Gastrocnemius medialis (tissue), 4 donors: ENCODE measurements around the gene MTR.

ENCODE experiments used
- POLR2A ChIP-seq, 2 donors: fragments of 450-650 bp; IDR thresholded peaks; one replicate each; pipeline ENCODE4 v1.6.1; 2017; ENCODE audit warnings: antibody characterized with exemption in 2 of 2, mild to moderate bottlenecking in 2 of 2, moderate library complexity in 2 of 2
- TF ChIP-seq, protein P1 (sequence below), 5 experiments: fragments of 450-650 bp in 3 of 5; fragments of 200-600 bp in 2 of 5; sonication (generic) in 2 of 5; IDR thresholded peaks in 4 of 5; conservative IDR thresholded peaks in 1 of 5; 1 replicate in 4 of 5; 2 replicates in 1 of 5; pipeline ENCODE4 v1.5.1; 2016 to 2019; ENCODE audit warnings: antibody characterized with exemption in 5 of 5, mild to moderate bottlenecking in 3 of 5, moderate library complexity in 3 of 5

DNA sequence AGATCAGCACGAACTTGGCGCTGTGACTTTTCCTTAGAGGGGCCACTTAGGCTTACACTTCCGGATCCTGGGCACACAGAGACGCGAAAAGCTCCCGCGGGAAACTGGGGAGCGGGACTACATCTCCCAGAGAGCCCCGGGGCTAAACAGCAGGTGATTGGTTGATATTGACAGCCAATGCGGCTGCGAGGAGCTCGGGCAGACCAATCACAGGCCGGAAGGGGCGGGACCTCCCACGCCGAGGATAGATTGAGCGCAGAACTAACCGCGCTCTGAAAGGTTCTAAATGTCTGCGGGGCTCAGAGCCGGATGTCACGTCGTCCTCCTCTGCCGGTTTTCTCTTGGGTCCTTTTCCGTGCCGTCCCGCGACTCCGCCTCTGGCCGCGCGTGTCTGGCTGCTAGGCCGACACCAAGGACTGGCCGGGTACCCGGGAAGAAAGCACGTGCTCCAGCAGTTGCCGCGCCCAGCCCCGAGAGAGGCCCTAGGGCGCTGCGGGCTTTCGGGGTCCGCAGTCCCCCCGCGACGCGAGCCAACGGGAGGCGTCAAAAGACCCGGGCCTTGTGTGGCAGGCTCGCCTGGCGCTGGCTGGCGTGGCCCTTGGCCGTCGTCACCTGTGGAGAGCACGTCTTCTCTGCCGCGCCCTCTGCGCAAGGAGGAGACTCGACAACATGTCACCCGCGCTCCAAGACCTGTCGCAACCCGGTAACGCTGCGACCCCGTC is at the start of gene MTR:
- TF ChIP-seq, protein P1, sequence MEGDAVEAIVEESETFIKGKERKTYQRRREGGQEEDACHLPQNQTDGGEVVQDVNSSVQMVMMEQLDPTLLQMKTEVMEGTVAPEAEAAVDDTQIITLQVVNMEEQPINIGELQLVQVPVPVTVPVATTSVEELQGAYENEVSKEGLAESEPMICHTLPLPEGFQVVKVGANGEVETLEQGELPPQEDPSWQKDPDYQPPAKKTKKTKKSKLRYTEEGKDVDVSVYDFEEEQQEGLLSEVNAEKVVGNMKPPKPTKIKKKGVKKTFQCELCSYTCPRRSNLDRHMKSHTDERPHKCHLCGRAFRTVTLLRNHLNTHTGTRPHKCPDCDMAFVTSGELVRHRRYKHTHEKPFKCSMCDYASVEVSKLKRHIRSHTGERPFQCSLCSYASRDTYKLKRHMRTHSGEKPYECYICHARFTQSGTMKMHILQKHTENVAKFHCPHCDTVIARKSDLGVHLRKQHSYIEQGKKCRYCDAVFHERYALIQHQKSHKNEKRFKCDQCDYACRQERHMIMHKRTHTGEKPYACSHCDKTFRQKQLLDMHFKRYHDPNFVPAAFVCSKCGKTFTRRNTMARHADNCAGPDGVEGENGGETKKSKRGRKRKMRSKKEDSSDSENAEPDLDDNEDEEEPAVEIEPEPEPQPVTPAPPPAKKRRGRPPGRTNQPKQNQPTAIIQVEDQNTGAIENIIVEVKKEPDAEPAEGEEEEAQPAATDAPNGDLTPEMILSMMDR (IDR thresholded peaks at IDR 0.05 in 4 of 5, conservative IDR thresholded peaks at IDR 0.05 in 1 of 5) = no peak
- peak; percentile 89 to 93 for TF ChIP-seq POLR2A (IDR thresholded peaks at IDR 0.05)
